Skeletal muscle satellite cell (primary cell): Measurements from ENCODE around the gene POLR2F.

ENCODE experiments used
- H3K27me3 ChIP-seq: 2 replicates; pipeline ENCODE4 v1.7.0; 2013; ENCODE audit warnings: low read length; ENCODE audit not compliant: control insufficient read depth, insufficient read depth
- H3K36me3 ChIP-seq: 2 replicates; pipeline ENCODE4 v1.7.0; 2013; ENCODE audit warnings: mild to moderate bottlenecking, control low read depth, low read length; ENCODE audit not compliant: insufficient read depth
- H3K4me1 ChIP-seq: 2 replicates; pipeline ENCODE4 v1.7.0; 2013; ENCODE audit warnings: low read length; ENCODE audit not compliant: control insufficient read depth, insufficient read depth
- H3K4me2 ChIP-seq: 2 replicates; pipeline ENCODE4 v1.7.0; 2013; ENCODE audit warnings: mild to moderate bottlenecking, low read length
- H3K4me3 ChIP-seq: 2 replicates; pipeline ENCODE4 v1.7.0; 2013; ENCODE audit warnings: low read length
- H3K9ac ChIP-seq: 2 replicates; pipeline ENCODE4 v1.7.0; 2013; ENCODE audit warnings: mild to moderate bottlenecking, low read depth, low read length, moderate library complexity
- H3K9me3 ChIP-seq: replicated peaks from 2 replicates; pipeline ENCODE4 v1.7.0; 2013; ENCODE audit warnings: mild to moderate bottlenecking, control low read depth, low read length

The POLR2F gene

DNA sequence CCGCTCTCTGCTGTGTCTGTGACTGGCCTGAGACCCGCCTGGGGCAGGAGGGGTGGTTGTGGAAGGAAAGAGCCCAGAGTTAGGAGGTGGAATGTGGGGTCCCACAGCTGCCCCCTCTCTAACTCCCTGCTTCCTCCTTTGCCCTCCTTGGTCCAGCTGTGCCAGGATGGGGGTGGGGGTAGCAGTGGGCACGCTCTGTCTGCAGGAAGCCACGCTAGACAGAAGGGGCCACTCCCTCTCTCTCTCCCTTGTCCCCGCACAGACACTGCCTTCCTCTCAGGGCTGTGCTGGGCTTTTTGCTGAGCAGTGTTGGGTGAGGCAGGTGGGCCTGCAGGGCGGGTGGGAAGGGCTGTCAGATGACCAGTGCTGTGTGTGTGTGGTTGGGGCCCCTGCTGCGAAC is 32.9 kb downstream of the POLR2F start:
- H3K4me3 ChIP-seq: no peak overlapping the region
- H3K27me3 ChIP-seq: no peaks in the 10 kb centered on the region
- no peak overlapping the region for H3K4me2 ChIP-seq
- no peaks in the 10 kb centered on the region for H3K4me1 ChIP-seq
- no peaks in the 10 kb centered on the region for H3K9me3 ChIP-seq
- H3K36me3 ChIP-seq: no peaks in the 10 kb centered on the region
- H3K9ac ChIP-seq: no peak overlapping the region

DNA sequence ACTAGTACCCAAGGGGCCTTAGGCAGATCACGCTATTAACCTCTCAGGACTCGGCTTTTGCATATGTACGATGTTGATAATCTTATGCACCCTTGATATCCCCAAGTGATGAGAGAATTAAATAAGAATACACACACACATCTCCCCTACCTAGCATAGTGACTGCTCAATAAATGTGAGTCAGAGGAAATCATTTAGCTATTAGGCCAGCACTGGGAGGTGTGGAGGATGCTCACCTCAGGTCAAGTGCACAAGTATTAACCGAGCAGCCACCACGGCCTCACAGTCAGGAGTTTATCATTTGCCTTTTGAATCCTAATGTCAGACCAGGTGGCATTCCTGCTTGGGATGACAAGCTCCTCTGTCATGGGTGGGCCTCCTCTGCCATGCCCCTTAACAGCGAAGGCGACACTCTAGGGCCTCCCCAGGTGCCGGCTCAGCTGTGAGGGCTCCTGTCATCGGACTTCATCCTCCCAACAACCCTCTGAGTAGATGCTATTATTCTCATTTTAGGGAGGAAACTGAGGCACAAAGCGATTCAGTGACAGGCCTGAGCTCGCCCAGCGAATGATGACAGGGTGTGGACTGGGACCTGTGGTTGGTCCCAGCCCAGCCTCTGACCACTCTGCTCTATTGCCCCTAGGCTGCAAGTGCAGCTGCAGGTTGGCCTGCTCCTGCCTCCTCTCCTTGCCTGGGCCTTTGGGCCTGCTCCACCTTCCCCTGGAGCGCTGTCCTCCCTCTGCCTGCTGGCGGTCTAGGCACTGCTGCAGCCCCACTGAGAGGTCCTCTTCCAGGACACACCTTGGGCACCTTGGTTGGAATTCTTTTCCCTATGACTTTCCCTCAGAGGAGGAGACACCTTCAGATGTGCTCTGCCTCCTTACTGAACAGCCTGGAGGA is 35.9 kb downstream of the POLR2F start:
- no peaks in the 10 kb centered on the region for H3K9me3 ChIP-seq
- no peaks in the 10 kb centered on the region for H3K27me3 ChIP-seq
- H3K36me3 ChIP-seq: no peaks in the 10 kb centered on the region
- no peak overlapping the region for H3K4me2 ChIP-seq
- no peaks in the 10 kb centered on the region for H3K4me1 ChIP-seq
- no peak overlapping the region for H3K9ac ChIP-seq
- H3K4me3 ChIP-seq: no peak overlapping the region

DNA sequence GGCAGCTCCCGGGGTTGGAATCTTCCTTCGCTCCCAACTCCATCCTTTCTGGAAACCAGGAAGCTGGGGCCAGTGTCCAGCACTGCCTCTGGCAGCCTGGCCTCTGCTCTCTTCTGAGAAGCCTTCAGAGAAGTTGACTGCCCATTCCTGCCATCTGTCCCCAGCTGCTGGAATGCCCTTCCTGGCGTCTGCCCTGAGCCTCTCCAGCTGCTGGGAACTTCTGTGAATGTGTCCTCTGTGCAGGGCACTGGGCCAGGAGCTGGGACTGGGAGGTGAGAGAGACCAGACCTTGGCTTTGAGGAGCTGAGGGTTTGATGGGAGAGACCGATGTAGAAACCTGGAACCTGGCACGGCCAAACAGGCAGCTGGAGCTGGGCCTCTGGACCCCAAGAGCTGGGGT is 36.8 kb downstream of the POLR2F start:
- no peak overlapping the region for H3K9ac ChIP-seq
- H3K4me3 ChIP-seq: no peak overlapping the region
- no peaks in the 10 kb centered on the region for H3K9me3 ChIP-seq
- H3K4me2 ChIP-seq: no peak overlapping the region
- no peaks in the 10 kb centered on the region for H3K36me3 ChIP-seq
- no peaks in the 10 kb centered on the region for H3K4me1 ChIP-seq
- no peaks in the 10 kb centered on the region for H3K27me3 ChIP-seq

DNA sequence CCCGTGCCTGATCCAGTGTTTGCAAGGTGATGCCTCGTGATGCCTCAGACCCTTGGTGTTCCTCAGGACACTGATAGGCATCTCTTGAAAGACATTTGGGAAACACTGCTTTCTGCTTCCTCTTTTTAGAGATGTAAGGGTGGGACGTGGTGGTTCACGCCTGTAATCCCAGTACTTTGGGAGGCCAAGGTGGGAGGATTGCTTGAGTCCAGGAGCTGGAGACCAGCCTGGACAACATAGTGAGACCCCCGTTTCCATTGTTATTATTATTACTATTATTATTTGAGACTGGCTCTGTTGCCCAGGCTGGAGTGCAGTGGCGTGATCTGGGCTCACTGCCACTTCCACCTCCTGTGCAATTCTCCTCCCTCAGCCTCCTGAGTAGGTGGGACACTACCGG is 37.4 kb downstream of the POLR2F start:
- H3K4me2 ChIP-seq: no peak overlapping the region
- no peak overlapping the region for H3K9ac ChIP-seq
- H3K4me3 ChIP-seq: no peak overlapping the region
- H3K4me1 ChIP-seq: no peaks in the 10 kb centered on the region
- H3K9me3 ChIP-seq: no peaks in the 10 kb centered on the region
- no peaks in the 10 kb centered on the region for H3K27me3 ChIP-seq
- H3K36me3 ChIP-seq: no peaks in the 10 kb centered on the region

DNA sequence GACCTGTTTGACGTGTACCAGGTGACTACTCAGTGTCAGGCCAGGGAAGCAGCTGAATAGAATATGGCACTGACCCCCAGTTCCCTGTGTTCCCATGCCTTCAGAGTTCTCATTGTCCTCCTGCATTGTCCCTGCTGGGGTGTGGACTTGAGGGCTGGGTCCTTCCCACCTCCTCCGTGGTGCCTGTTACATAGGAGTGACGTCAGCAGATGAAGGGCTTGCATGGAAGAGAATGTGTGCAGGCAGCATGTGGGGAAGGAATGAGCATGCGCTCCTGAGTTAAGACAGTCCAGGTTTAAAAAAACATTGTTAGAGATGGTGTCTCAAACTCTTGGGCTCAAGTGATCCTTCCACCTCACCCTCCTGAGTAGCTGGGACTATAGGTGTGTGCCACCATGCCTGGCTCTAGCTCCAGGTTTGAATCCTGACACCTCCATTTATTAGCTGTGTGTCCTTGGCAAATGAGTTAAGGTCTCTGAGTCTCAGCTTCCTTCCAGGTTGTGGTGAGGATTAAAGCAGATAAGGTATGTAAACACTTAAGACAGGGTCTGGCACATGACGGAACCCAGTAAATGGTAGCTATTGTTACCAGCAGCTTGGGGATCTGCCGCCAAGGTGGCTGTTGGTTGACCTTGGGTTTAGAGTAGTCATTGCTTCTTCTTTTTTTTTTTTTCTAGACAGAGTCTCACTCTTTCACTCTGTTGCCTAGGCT is 38.4 kb downstream of the POLR2F start:
- Histone ChIP-seq H3K4me1 (no peaks in the 10 kb centered on the region), H3K4me3 (no peak overlapping the region), H3K4me2 (no peak overlapping the region), H3K9ac (no peak overlapping the region), H3K9me3 (no peaks in the 10 kb centered on the region), H3K27me3 (no peaks in the 10 kb centered on the region), H3K36me3 (no peaks in the 10 kb centered on the region)

DNA sequence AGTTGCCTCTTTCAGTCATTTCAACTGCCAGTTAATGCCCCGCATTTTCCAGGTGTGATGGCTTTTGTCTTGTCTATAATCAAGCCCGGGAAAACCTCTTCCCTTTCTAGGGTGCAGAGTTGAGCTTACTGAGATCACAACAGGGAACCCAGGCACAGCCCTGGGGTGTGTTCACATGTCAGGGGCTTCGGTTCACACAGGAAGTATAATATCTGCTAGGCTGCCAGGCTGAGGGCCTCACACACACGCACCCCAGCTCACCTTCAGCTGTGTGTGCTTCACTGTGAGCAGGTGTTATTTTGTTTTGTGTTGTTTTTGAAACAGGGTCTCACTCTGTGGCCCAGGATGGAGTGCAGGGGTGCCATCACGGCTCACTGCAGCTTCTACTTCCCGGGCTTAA is 40.5 kb downstream of the POLR2F start:
- H3K4me2 ChIP-seq: no peak overlapping the region
- no peak overlapping the region for H3K9ac ChIP-seq
- H3K4me3 ChIP-seq: no peak overlapping the region
- H3K36me3 ChIP-seq: no peaks in the 10 kb centered on the region
- H3K27me3 ChIP-seq: peaks cover 4% of the 10 kb centered on the region
- no peaks in the 10 kb centered on the region for H3K4me1 ChIP-seq
- H3K9me3 ChIP-seq: no peaks in the 10 kb centered on the region

DNA sequence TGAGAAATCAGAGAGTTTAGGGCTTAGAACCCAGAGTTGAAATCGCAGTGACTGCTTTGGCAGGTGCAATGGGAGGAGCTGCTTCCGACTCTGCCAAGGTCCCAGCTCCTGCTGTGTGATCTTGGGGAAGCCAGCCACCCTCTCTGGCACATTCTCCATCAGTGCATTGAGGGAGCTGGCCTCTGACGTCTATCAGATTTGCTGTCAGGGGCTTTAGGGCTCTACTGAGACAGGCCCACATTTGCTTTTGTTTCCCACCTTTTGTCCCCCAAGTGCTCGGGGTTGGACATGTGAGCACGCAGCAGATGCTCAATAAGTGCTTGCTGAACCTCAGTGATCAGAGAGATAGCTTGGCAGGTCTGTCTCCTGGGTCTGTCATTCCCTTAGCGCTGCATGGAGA is 41.5 kb downstream of the POLR2F start:
- Histone ChIP-seq H3K4me2 (no peak overlapping the region), H3K4me1 (peaks cover 8% of the 10 kb centered on the region), H3K36me3 (no peaks in the 10 kb centered on the region), H3K9me3 (no peaks in the 10 kb centered on the region), H3K9ac (no peak overlapping the region), H3K4me3 (no peak overlapping the region), H3K27me3 (peaks cover 4% of the 10 kb centered on the region)

DNA sequence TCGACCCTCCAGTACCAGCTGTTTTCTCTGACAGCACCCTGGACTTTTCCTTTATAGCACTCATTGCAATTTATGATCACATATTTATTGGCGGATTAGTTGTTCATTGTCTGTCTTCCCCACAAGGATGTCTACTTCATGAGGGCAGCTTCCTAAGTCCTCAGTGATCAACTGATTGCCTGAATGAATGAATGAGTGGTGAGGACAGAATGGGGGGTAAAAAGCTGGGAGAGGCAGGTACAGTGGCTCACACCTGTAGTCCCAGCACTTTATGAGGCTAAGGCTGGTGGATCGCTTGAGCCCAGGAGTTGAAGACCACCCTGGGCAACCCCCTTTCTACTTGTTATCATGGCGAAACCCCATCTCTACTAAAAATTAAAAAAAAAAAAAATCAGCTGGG is 42.0 kb downstream of the POLR2F start:
- no peaks in the 10 kb centered on the region for H3K9me3 ChIP-seq
- H3K36me3 ChIP-seq: no peaks in the 10 kb centered on the region
- no peak overlapping the region for H3K9ac ChIP-seq
- H3K4me1 ChIP-seq: peaks cover 11% of the 10 kb centered on the region
- peaks cover 4% of the 10 kb centered on the region for H3K27me3 ChIP-seq
- no peak overlapping the region for H3K4me3 ChIP-seq
- no peak overlapping the region for H3K4me2 ChIP-seq

DNA sequence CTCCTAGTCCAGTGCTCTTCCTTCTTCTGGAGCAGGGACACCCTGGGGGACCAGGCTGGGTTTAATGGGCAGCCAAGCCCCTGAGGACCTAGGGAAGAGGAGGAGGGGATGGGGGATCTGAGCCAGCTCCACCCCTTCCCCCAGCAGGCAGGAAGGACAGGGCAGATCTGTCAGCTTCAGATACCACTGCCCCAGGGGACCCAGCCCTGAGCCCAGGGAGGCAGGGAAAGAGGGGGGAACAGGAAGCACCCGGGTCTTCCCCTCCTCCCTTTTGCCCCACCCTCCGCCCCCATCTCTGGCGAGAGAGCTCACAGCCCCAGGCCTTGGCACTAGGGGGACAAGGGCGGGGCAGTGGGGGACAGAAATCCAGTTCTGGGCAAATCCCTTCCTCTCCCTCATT is 42.6 kb downstream of the POLR2F start:
- Histone ChIP-seq H3K4me2 (no peak overlapping the region), H3K4me3 (no peak overlapping the region), H3K27me3 (peaks cover 8% of the 10 kb centered on the region), H3K9me3 (no peaks in the 10 kb centered on the region), H3K4me1 (peaks cover 11% of the 10 kb centered on the region), H3K9ac (no peak overlapping the region), H3K36me3 (no peaks in the 10 kb centered on the region)

DNA sequence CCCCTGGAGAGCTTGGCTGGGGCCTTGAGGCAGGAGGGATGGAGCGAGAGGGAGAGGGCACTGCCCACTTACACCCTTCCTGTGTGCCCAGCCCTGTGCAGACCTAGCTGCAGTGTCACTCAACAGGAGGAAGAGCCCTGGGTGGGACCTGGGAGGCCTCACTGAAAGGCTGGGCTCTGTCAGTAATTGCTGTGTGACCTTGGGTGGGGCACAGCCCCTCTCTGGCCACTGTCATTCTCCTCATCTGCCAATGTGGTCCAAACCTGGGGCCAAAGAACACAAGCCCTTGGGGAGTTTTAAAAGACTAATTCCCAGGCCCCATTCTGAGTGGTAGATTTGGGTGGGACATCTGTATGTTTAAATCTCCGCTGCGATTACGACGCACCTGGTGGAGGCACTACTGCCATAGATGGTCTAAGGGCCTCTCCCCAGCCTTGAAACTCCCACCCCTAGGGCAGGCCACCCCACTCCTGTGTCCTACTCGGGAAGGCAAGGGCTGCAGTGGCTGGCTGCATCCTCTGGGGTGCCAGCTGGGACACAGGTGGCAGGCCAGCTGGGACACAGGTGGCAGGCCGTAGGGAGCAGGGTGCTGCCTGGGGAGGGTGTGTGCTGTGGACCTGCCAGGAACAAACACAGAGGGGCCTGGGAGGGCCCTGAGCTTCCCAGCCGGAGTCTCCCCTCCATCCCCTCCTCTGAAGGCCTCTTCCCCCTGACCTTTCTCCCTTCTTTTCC is 43.2 kb downstream of the POLR2F start:
- H3K4me1 ChIP-seq: peaks cover 11% of the 10 kb centered on the region
- H3K9me3 ChIP-seq: no peaks in the 10 kb centered on the region
- H3K36me3 ChIP-seq: no peaks in the 10 kb centered on the region

DNA sequence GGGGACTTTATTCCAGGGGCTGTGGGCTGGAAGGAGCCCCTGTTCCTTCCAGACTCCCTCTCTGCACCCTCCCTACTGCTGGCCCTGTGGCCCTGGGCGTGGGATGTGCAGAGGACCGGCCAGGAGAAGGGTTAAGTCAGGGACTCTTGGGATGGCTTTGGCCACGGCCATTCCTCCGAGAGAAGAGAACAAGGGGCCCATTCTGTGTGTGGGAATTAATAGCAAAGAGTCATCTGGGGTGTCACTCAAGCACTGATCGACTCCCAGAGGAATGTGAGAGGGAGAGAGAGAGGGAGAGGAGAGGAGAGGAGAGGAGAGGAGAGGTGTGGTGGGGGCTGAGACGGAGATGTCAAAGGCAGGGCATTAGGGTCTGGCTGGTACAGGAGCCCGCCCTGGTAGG is 45.0 kb downstream of the POLR2F start:
- no peak overlapping the region for H3K9ac ChIP-seq
- H3K9me3 ChIP-seq: no peaks in the 10 kb centered on the region
- H3K4me2 ChIP-seq: no peak overlapping the region
- peaks cover 8% of the 10 kb centered on the region for H3K27me3 ChIP-seq
- peaks cover 11% of the 10 kb centered on the region for H3K4me1 ChIP-seq
- H3K36me3 ChIP-seq: no peaks in the 10 kb centered on the region
- H3K4me3 ChIP-seq: no peak overlapping the region

More for the DNA sequence above, 43.2 kb downstream of the POLR2F start:
- no peak overlapping the region for H3K9ac ChIP-seq
- no peak overlapping the region for H3K4me3 ChIP-seq
- H3K4me2 ChIP-seq: no peak overlapping the region
- H3K27me3 ChIP-seq: peaks cover 8% of the 10 kb centered on the region
